Endothelial cell of umbilical vein (primary cell): ENCODE measurements around the gene DLGAP1. TPM values are rescaled to one million over a fixed set of nuclear protein-coding genes. Genes with fewer than 3 reads are reported as not detected.
A peak's percentile ranks its signal among the peaks of the same experiment; 100 is the strongest.

Experiments
- BruUV-seq: library from RNA; stranded (reverse); fragments of 400-500 nt; replicated peaks from 2 replicates; lab custom pipeline; 2021; lab: Mats Ljungman, UMichigan
- CTCF ChIA-PET: fragments of 300-600, 350-600 bp; sonication (Branson Sonifier 250); formaldehyde crosslinking; loops from one replicate; lab custom pipeline; 2021; ENCODE audit warnings: antibody characterized with exemption, inconsistent platforms; lab: Charles Lee
- POLR2A ChIA-PET: fragments of 300-600, 350-600 bp; sonication (Branson Sonifier 250); formaldehyde crosslinking; loops from one replicate; lab custom pipeline; 2021; ENCODE audit warnings: antibody characterized with exemption, inconsistent platforms; lab: Charles Lee
- DNase-seq: peaks from one replicate; pipeline ENCODE4 v3.0.0-alpha.2; 2011; ENCODE audit warnings: low read depth, low spot score
- FAIRE-seq: peaks from 2 replicates; lab custom pipeline; 2011; peaks lifted over from hg19 to GRCh38; lab: Jason Lieb, UNC
- H2AFZ ChIP-seq: 2 replicates; pipeline ENCODE4 v1.6.0; 2012; ENCODE audit warnings: low read depth, low read length, control low read depth, inconsistent platforms
- H3K27ac ChIP-seq: 2 replicates; pipeline ENCODE4 v1.5.1; 2011; ENCODE audit warnings: low read depth, mild to moderate bottlenecking, control low read depth, low read length, moderate library complexity; ENCODE audit not compliant: insufficient read depth
- H3K27me3 ChIP-seq, 2 experiments: 2 replicates each; pipeline versions ENCODE4 v1.6.0 to v1.6.1; 2011; ENCODE audit warnings: low read length in 2 of 2, mixed read lengths in 1 of 2; ENCODE audit not compliant: control insufficient read depth in 2 of 2, insufficient read depth in 2 of 2
- H3K36me3 ChIP-seq, 2 experiments: 2 replicates in 1 of 2; 3 replicates in 1 of 2; pipeline ENCODE4 v1.5.1; 2011; ENCODE audit warnings: low read length in 2 of 2, mild to moderate bottlenecking in 1 of 2, moderate library complexity in 1 of 2; ENCODE audit not compliant: control insufficient read depth in 2 of 2, insufficient read depth in 2 of 2; ENCODE audit errors: extremely low read depth in 1 of 2
- H3K4me1 ChIP-seq: 3 replicates; pipeline ENCODE4 v1.5.1; 2011; ENCODE audit warnings: mild to moderate bottlenecking, low read length; ENCODE audit not compliant: control insufficient read depth, insufficient read depth; ENCODE audit errors: extremely low read depth
- H3K4me2 ChIP-seq: 2 replicates; pipeline ENCODE4 v1.6.1; 2011; ENCODE audit warnings: low read length, control low read depth, mixed read lengths; ENCODE audit not compliant: insufficient read depth
- H3K4me3 ChIP-seq, 3 experiments: fragments of 200-600 bp in 1 of 3; sonication (generic), shearing (Covaris generic) in 1 of 3; replicated peaks in 1 of 3; 2 replicates each; pipeline ENCODE4 v1.5.1; 2011 to 2016; ENCODE audit warnings: control low read depth in 3 of 3, low read length in 3 of 3, mild to moderate bottlenecking in 2 of 3, inconsistent platforms in 1 of 3, low read depth in 1 of 3, moderate library complexity in 1 of 3; ENCODE audit not compliant: insufficient read depth in 1 of 3
- H3K79me2 ChIP-seq: 2 replicates; pipeline ENCODE4 v1.6.0; 2012; ENCODE audit warnings: low read length, inconsistent platforms; ENCODE audit not compliant: control insufficient read depth, insufficient read depth
- H3K9ac ChIP-seq: replicated peaks from 2 replicates; pipeline ENCODE3; 2011; ENCODE audit warnings: low read length, control low read depth; ENCODE audit not compliant: insufficient read depth; ENCODE audit errors: extremely low read depth
- H3K9me1 ChIP-seq: replicated peaks from 3 replicates; pipeline ENCODE4 v1.6.0; 2011; ENCODE audit warnings: mild to moderate bottlenecking, low read length; ENCODE audit not compliant: control insufficient read depth, insufficient read depth; ENCODE audit errors: extremely low read depth
- H3K9me3 ChIP-seq: replicated peaks from 2 replicates; pipeline ENCODE4 v1.5.1; 2012; ENCODE audit warnings: low read length, inconsistent platforms; ENCODE audit not compliant: control insufficient read depth, insufficient read depth
- H4K20me1 ChIP-seq: replicated peaks from 2 replicates; pipeline ENCODE3; 2011; ENCODE audit warnings: mild to moderate bottlenecking, low read length; ENCODE audit not compliant: control insufficient read depth, insufficient read depth; ENCODE audit errors: extremely low read depth
- CTCF ChIP-seq, 2 donors: IDR thresholded peaks; 1 replicate in 1 of 2; 2 replicates in 1 of 2; pipeline ENCODE4 v1.5.1; 2011; ENCODE audit warnings: low read length in 2 of 2, mild to moderate bottlenecking in 2 of 2, moderate library complexity in 2 of 2, control low read depth in 1 of 2, inconsistent platforms in 1 of 2, low read depth in 1 of 2; ENCODE audit not compliant: insufficient read depth in 1 of 2; ENCODE audit errors: extremely low read depth in 1 of 2
- EZH2 ChIP-seq: IDR thresholded peaks from 2 replicates; pipeline ENCODE4 v1.6.1; 2012; ENCODE audit warnings: borderline replicate concordance, low read depth, mild to moderate bottlenecking, moderate library complexity, low read length, inconsistent platforms; ENCODE audit not compliant: severe bottlenecking
- MYC ChIP-seq: IDR thresholded peaks from one replicate; pipeline ENCODE4 v1.6.1; 2011; ENCODE audit warnings: mild to moderate bottlenecking, low read depth, low read length
- dilution Hi-C: fragments of 300-500 bp; cut with MboI; formaldehyde crosslinking; loops from one replicate; pipeline ENCODE4 v1.15.0; 2019; ENCODE audit warnings: low sequenced_read_pairs; ENCODE audit not compliant: extremely low pct_ligation_motif_present
- intact Hi-C: fragments of 100-400 bp; cut with micrococcal nuclease; formaldehyde crosslinking; loops from one replicate; pipeline ENCODE4 v1.10.0; 2022
- polyA plus RNA-seq, 4 experiments: library from polyadenylated mRNA; depleted of rRNA in 3 of 4; stranded (reverse) in 3 of 4; unstranded in 1 of 4; fragments of >200 nt; gene quantifications; 2 replicates each; pipeline versions ENCODE4 v1.2.1 to v1.2.3, GENCODE V29; 2011 to 2012; ENCODE audit warnings: missing spikeins in 1 of 4
- total RNA-seq: library from RNA; stranded (reverse); gene quantifications from 2 replicates; pipeline ENCODE4 v1.2.3, GENCODE V29; 2021
- TF ChIP-seq, protein P1 (sequence below): IDR thresholded peaks from 2 replicates; pipeline ENCODE4 v1.6.1; 2011; ENCODE audit not compliant: insufficient read depth, insufficient read length

DLGAP1 gene
- total and polyA plus RNA-seq, 2 donors (not counting 3 experiments of a cell fraction or from before 2014, with no cell fraction given): 0.04 TPM; not detected in 1

DNA sequence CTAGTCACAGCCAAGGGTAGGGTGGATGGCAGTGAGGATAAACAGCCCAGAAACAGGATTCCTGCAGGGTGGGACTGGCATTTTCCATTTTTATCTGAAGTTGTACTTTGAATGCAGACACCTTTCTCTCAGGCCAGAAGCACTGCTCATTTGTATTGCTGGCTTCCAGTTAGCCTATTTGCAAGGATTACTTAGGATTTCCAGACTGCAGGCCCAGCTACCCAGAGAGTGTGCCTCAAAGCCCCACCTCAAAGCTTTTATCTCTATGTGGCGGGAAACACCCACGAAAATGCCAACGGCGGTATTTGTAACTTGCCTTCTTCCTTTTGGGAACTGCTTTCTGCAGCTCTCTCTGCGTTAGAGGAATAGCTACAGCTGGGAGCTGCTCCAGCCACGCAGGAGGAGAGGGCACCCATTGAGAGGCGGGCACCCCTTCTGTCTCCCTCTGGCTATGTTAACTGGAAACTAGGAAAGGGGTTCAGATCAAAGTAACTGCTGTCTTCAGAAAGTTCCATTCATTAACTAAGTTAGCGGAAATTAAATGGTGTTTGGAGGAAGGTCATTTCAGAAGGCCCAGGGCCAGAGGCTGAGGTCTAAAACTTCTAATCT is 860.2 kb downstream of the DLGAP1 start:
- no peaks in the 10 kb centered on the region for H4K20me1 ChIP-seq
- no peaks in the 10 kb centered on the region for H3K9me3 ChIP-seq
- no peaks in the 10 kb centered on the region for H3K27me3 ChIP-seq
- peaks cover 48% of the 10 kb centered on the region for H3K4me1 ChIP-seq
- peak overlapping the region; percentile 96 for H3K4me2 ChIP-seq
- CTCF ChIA-PET: interaction anchor here (0.6 to 5.5 kb wide), 32 partner anchors 8 to 400 kb away, joined by 3 to 154 read pairs (median 6); partner anchors contain the start of genes MYL12A, MYL12B and TGIF1
- BruUV-seq: TSS peak; percentile 72
- dilution Hi-C loops: no loop called here
- peak overlapping the region; percentile 100 for H3K27ac ChIP-seq
- POLR2A ChIA-PET: interaction anchor here (0.6 to 2.7 kb wide), 13 partner anchors 8 to 348 kb away, joined by 3 to 22 read pairs (median 7); partner anchors contain the start of gene MYL12A
- H3K9me1 ChIP-seq: no peaks in the 10 kb centered on the region
- TF ChIP-seq CTCF (IDR thresholded peaks at IDR 0.05; ENCODE audit: extremely low read depth in 1 of 2, insufficient read depth in 1 of 2, low read depth in 1 of 2, low read length in 2 of 2) (no peak), EZH2 (no peak), MYC (no peak)
- TF ChIP-seq, protein P1, sequence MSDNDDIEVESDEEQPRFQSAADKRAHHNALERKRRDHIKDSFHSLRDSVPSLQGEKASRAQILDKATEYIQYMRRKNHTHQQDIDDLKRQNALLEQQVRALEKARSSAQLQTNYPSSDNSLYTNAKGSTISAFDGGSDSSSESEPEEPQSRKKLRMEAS: no peak
- peaks cover 3% of the 10 kb centered on the region for H3K79me2 ChIP-seq
- intact Hi-C loops: loop anchor here (1.0 to 5.0 kb wide), 11 partner anchors 8 to 402 kb away; partner anchors contain the start of genes MYL12A and MYL12B
- no peaks in the 10 kb centered on the region for H3K36me3 ChIP-seq
- peak overlapping the region; percentile 100 for H3K9ac ChIP-seq
- no peak overlapping the region for H2AFZ ChIP-seq
- FAIRE-seq: no peak
- peak overlapping the region; percentile 8 to 93 (median 48) for H3K4me3 ChIP-seq
- no peak for DNase-seq
